ENCODE data around the gene DCAKD.
"Not testable (repeated sequence)": the region's sequence is repeated elsewhere in the genome, so short reads cannot be mapped to it uniquely, and the experiment has no call there.

DCAKD gene

DNA sequence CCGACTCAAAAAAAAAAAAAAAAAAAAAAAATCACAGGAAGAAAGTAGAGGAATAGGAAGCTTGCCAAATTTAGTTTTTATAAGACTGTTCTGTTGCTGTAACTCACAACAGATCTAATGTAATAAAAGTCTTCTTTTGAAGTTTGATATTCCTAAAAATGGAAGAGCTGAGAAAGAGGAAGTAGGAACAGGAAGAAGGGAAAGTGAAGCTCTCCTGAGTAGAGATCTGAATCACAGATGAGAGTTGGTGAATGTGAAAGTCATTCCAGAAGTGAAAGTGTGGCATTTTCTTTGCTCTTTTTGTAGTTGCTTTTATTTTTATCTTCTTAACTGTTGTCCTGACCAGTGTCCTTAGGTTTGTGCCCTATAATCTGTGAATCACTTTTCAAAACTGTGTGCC, 11.8 kb upstream of the DCAKD start:
- DNase-seq (ENCODE audit: low read depth, low spot score), result no peak

- no peak for DNase-seq (ENCODE audit: low read depth, low spot score)
Measured at GRCh38 chr17:45061606-45062205, 10.3 kb upstream of the DCAKD start.

- DNase-seq (ENCODE audit: low read depth, low spot score), result peak; percentile 100
Measured at GRCh38 chr17:45060797-45061605, 9.6 kb upstream of the DCAKD start, which contains the start of gene NMT1. TSS of gene NMT1 (plus strand) at chr17:45061317. CDS start at chr17:45061330, 13 bp downstream.

- DNase-seq (ENCODE audit: low read depth, low spot score), result no peak
Measured at GRCh38 chr17:45060382-45060796, 9.0 kb upstream of the DCAKD start.

GRCh38 chr17:45052052-45052772, 780 bp upstream of the DCAKD start:
- peak; percentile 26 for DNase-seq (ENCODE audit: low read depth, low spot score)

GRCh38 chr17:45051720-45052051, 254 bp upstream of the DCAKD start:
- DNase-seq (ENCODE audit: low read depth, low spot score), result not testable (repeated sequence)

DNA sequence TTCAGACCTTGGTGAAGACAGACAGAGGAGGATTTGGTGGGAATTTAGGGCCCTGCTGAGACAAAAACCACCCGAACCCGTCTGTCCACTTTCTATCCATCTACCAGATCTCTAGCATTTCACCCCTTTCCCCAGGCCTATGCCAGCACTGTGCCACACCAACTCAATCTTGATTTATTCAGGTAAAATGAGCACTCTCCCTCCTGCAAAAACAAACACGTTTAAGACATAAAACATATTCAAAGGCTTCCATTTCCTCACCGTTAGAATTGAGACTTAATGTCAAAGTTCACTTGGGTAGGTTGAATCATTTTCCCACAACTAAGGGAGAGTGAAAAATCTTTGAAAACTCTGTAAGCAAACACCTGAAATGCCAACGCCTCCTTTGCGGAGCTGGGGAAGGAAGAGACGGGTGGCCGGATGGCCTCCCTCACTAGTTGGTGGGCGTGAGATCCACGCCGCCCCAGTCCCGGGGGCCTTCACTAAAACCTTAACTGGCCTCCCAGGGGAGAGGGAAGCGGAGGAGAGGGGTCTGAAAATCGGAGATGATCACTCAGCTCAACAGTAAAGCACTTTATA, 862 bp downstream of the DCAKD start:
- DNase-seq (ENCODE audit: low read depth, low spot score), result peak; percentile 36

- DNase-seq (ENCODE audit: low read depth, low spot score), result no peak
Measured at GRCh38 chr17:45048795-45049563, 2.5 kb downstream of the DCAKD start.

DNA sequence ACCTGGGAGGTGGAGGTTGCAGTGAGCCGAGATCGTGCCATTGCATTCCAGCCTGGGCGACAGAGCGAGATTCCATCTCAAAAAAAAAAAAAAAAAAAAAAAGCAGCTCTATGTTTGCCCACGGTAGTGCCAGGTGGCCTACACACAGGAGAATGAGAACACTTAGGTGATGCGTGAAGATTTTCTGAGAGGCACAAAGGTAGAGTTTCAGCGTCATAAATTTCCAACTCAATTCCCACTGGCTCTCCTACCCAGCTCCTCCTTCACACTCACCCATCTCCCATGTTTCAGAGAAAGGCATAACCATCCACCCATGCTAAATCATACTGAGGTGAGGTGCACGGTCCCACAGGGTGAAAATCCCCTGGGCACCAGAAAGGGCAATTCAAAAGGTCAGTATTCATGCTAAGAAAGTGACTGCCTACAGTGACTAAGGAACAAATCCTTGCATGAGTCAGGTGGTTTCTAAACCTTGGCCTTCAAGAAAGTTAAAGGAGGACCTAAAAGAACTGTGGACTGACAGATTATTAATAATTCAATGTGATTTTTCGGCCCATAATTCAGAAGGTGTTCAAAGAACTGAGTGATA, 4.8 kb downstream of the DCAKD start:
- no peak for DNase-seq (ENCODE audit: low read depth, low spot score)

DNA sequence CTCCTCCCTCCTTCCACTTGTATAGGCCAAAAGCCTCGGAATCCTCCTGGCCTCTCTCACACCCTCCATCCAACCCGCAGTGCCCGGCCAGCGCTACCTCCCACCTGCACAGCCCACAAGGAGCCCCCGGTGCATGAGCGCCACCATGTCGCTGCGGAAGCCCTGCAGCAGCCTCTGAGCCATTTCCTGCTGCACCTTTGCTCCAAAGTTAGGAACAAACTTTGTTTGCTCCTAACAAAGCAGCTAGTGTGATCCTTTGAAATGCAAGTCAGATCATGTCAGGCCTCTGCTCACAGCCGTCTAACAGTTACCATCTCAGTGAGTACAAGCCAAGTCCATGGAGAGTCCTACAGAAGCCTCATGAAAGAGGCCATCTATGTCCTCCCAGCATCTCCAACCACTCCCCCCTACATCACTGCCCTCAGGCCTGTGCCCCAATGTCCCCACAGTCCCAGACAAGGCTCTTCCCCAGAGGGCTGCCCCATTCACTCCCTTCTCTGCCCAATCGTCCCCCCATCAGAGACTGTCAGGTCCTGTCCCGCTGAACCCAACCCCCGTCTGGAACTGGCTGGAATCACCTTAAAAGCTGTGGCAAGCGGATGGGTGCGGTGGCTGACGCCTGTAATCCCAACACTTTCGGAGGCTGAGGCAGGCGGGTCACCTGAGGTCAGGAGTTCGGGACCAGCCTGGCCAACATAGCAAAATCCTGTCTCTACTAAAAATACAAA, 7.5 kb downstream of the DCAKD start:
- peak; percentile 21 for DNase-seq (ENCODE audit: low read depth, low spot score)

GRCh38 chr17:45042346-45043120, 8.9 kb downstream of the DCAKD start:
- DNase-seq (ENCODE audit: low read depth, low spot score), result no peak

DNA sequence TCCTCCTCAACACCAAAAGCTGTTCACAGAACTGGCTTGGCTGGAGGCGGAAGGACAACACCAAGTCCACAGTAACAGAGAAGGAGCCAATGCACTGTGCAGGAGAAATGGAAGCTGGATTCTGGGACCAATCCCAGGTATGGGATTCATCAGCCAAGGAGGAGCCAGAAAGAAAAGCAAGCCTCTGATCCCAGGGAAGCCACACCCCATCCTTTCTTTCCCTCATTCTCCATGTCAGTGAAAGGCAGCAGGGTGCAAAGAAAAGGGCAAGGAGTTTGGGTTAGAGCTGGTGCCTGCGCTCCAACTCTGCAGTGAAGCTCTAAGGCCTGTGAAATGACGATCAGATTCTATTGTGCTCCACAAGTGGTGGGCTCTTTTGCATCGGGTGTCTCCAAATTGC, 11.0 kb downstream of the DCAKD start:
- DNase-seq (ENCODE audit: low read depth, low spot score), result no peak

GRCh38 chr17:45038728-45039634, 12.5 kb downstream of the DCAKD start:
- DNase-seq (ENCODE audit: low read depth, low spot score), result no peak

DNA sequence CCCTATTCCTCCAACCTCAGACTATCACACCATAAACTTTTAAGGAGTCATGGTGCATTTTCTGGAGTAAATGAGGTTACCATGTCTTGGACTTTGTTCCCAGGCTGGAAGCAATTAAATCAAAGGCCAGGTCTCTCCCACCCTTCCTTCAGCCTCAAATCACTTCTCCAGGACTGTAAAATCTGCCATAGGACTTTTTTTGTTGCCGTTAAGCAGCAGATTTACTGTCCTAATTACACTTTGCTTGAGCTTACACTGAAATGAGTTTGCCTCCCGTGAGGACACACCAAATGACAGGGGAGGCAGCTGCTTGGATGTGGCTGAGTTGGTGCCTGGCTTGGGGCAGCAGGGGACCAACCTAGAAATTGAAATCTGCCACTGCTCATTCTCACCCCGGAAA, 14.7 kb downstream of the DCAKD start:
- DNase-seq (ENCODE audit: low read depth, low spot score), result no peak

DNA sequence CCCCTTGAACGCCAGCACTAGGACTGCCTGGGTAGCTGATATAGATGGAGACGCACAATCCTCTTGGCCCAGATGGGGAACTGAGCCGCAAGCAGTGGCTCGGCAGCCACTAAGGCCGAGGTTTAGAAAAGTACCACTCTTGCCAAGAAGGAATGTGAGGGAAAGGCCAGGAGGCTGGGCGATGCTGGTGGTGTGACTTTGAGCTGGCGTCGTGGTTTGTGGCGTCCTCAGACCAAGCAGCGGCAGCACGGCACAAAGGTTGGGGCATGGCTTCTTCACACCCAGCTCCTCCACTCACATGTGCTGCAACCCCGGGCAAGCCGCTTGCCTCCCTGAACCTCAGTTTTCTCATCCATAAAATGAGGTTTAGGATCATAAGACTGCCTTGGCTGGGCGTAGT, 15.6 kb downstream of the DCAKD start:
- DNase-seq (ENCODE audit: low read depth, low spot score), result no peak

DNA sequence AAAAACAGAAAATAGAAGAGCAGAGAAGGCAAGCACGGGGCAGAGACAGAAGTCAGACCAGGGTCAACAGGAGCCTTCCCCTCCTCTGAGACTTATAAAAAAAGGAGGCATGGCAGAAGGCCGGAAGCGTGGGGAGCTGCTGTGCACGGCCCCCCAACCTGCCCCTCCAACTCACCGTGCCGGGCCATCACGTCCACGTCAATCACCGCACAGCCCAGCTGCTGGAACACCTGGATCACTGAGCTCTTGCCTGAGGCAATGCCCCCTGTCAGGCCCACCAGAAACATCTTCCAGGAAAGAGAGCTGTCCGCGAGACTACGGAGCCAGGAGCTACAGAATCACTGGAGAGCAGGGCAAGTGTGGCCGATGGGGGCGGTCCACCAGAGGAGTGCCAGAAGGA, 16.8 kb downstream of the DCAKD start:
- no peak for DNase-seq (ENCODE audit: low read depth, low spot score)

GRCh38 chr17:45032174-45032541, 19.3 kb downstream of the DCAKD start:
- DNase-seq (ENCODE audit: low read depth, low spot score), result no peak

DNA sequence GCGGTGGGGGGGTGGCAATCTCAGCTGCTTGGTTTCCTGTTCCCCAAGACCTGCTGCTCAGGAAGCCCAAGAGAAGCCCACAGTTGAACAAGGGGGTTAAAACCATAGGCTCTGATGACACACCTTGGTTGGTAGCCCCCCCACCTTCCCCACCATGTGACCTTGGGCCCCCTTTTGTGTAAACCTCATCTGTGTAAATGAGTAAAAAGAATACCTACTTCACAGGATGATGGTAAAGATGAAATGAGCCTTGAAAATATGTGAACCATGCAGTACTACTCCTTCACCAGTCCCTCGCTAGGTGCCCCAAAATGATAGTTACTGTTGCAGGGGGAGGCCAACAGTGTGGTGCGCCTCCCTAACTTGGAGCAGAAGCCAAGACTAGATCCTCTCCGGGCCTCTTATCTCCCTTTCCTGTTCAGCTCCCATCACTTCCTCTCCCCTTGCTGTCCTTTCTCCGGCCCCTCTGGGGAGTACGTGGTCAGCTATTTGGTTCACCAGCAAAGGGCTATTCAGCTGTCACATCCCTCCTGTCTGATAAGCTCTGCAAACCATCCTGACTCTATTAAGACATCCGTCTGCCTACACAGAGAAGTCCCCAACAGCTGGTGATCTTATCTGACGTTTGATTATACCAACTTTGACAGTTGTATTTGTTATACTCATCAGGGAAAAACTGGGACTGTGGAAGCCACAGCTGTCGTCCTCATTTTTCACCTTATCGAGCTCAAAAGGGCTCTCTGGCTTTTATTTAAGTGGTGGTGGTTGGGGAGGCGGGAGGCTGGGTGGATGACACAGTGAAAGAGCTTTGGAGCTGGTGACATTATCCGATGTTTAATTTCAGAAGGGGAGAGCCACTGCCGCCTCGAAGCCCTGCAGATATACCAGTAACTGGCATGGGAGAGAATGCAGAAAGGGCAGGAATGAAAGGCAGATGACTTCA, 19.9 kb downstream of the DCAKD start:
- DNase-seq (ENCODE audit: low read depth, low spot score), result no peak
